Measurements from ENCODE around the gene BLM.

GRCh38 chr15:90675464-90675863, 41.7 kb upstream of the BLM start:
- TF ChIP-seq RFX5 (IDR thresholded peaks at IDR 0.05; ENCODE audit: low read depth, low read length): no peak
- TF ChIP-seq CTCF (conservative IDR thresholded peaks at IDR 0.05; ENCODE audit: low read depth, low read length): no peak
- TF ChIP-seq SMC3 (IDR thresholded peaks at IDR 0.05; ENCODE audit: low read depth, low read length): no peak
- no peak for TF ChIP-seq POLR2A (IDR thresholded peaks at IDR 0.05; ENCODE audit: low read depth, low read length)
- TF ChIP-seq FOS (IDR thresholded peaks at IDR 0.05; ENCODE audit: low read depth, low read length): no peak
- no peak for TF ChIP-seq USF2 (IDR thresholded peaks at IDR 0.05; ENCODE audit: low read depth, low read length)
- no peak for TF ChIP-seq RCOR1 (IDR thresholded peaks at IDR 0.05; ENCODE audit: insufficient replicate concordance, low read length)
- TF ChIP-seq BHLHE40 (IDR thresholded peaks at IDR 0.05; ENCODE audit: low read depth, low read length): no peak
- no peak for TF ChIP-seq MAFK (IDR thresholded peaks at IDR 0.05; ENCODE audit: low read depth, low read length)
- TF ChIP-seq NFE2L2 (IDR thresholded peaks at IDR 0.05; ENCODE audit: low read depth, low read length): no peak
